Measurements from ENCODE around the gene MRPL23.

The MRPL23 gene

DNA sequence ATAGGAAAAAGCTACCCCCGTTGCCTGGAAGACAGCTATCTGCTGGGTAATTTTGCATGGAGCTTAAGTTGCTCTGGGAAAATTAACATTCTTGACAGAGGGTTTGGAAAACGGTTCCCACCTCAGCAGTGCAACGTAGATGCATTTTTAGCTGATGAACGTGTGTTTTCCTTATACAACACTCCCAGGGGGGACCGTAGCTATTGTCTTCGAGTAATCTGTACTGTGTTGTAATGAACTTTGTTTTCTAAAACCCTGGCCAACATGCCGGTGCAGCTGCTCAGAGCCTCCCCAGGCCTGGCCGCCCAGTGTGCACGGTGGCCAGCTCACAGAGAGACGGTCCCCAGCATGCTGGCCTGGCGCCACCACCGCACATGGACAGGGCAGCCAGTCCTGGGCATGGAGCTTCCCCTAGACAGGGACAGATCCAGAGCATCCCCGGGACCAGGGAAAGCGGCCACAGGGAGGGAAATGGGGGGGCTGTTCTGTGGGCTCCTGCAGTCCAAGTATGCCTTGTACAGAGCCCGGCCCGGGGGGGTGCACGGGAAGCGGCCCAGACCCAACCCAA, 25.5 kb upstream of the MRPL23 start:
- no peak for DNase-seq

DNA sequence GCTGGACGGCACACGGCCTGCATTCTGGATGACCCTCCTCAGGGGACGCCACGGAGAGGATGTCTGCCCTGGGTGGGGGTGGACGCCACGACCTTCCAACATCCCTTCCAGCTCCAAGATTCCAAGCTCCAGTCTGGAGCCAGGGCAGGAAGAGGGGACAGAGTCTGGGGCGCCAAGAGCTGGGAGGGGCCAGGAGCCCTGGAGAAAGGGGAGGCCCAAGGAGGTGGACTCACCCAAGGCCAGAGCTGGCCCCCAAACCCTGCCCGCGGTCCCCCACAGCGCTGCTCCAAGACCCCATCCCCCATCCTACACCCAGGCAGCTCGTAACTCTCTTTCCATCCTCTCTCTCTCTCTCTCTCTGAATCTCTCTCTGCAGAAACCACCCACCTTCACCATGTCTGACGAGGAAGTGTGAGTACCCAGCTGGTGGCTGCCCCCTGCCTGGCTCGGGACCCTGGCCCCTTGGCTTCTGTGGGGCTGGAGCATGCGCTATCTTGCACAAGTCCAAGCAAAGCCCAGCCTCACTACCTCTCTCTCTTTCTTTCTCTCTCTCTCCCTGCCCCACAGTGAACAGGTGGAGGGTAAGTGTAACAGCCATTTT, 24.6 kb upstream of the MRPL23 start:
- DNase-seq: no peak

DNA sequence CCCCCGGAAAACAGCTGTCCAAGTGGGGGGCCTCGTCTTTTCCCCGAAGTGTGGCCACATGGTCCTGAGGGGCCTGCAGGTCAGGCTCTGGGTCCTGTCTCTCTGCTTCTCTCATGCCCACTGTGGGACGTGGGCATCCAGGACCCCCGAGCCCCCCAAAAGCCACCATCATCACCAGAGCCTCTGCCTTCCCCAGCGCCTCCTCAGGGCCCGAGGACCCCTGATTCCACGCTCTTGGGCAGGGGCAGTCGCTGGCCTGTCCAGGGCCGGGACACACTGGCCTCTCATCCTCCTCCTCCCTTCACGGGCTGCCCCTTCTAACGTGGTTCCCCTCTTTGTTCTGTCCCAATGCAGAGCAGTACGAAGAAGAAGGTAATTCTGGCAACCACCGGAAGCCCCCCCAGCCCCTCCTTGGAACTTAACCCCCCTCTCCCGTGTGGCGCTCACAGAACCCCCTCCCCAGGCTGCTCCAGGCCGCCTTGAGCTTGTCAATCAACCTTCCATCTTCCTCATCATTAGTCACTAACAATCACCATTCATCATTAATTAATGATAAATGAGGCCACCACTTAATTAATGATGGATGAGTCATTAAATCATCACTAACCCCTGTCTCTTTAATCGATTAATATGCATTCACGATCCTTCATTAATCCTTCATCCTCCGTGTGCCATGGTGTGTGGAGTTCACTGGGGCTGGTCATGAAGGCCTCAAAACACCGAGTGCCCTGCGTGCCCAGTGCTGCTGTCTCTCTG, 23.8 kb upstream of the MRPL23 start:
- no peak for DNase-seq

DNA sequence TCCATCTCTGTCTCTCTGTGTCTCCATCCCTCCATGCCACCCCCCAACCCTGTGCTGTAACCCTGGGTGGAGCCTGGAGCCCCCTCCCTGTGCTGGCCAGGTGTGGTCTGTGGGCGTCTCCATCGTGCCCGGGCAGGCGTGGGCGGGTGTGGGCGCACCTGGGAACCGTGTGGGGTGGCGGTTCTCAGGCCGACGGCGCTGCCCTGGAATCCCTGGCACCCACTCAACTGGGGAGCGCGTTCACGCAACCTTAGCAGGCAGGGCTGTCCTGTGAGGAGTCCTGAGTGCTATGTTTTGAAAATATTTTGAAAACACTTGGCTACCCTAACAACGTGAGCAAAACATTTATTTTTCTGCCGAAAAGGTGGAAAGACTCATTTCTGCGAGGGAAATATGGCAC, 23.0 kb upstream of the MRPL23 start:
- DNase-seq: no peak

DNA sequence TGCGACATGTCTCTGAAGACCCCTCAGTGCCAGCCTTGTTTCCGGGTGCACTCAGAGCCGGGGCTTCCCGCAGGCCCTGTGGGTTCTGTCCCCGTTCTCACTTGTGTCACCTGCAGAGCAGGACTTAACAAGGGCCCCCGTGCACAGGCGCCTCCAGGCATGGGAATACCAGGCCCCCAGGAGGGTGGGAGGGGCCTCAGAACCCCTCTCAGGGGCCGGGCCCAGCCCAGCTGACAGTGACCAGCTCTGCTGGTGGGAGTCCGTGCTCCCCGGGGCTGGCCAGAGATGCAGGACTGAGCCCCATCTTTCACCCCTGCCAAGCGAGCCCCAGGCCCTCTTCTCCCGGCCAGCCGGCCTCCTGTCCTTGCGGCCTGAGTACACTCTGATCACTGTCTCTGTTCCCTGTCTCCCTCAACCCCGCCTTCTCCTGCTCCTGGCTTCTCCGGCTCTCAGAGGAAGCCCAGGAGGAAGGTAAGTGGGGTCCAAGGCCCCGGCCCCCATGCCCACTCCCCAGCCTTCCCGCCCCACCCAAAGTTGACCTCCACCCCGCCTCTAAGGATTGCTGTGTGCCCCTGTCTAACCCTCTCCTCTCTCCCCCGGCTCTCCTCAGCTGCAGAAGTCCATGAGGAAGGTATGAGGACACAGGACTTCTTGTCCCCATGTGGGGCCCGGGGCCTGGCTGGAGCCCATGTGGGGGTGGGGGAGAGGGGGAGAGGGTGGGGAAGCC, 22.3 kb upstream of the MRPL23 start:
- DNase-seq: no peak

DNA sequence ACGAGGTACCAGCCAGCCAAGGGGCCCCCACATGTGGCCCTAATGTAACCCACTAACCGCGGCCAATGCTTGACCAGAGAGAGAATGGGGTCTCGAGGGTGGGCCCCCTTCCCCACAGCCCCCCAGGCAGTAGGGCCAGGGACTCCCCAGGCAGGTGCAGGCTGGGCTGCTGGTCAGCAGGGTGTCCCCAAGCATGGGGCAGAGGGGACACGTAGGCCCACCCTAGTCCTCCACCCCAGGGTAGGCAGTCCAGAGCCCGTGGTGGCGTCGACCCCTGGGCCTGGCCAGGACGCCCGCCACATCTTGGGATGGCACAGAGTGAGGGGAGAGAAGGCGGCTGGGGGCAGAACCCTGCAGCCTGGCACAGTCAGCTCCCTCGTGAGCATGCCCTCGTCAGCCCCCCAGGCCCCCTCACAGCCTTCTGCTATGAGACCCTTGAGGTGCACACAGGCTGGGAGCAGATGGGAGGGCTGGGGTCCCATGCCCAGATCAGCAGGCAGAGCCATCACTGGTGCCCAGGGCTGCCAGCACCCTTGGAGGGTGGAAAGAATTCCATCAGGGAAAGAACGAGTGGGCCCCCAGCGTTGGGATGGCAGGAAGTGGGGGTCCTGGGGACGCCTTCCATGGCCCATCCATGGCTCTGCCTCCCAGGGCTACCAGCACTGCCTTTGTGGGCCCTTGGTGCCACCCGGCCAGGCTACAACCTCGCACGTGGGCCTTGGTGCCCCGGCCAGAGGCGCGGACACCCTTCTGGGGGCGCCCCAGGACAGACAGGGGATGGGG, 21.6 kb upstream of the MRPL23 start:
- DNase-seq: no peak

DNA sequence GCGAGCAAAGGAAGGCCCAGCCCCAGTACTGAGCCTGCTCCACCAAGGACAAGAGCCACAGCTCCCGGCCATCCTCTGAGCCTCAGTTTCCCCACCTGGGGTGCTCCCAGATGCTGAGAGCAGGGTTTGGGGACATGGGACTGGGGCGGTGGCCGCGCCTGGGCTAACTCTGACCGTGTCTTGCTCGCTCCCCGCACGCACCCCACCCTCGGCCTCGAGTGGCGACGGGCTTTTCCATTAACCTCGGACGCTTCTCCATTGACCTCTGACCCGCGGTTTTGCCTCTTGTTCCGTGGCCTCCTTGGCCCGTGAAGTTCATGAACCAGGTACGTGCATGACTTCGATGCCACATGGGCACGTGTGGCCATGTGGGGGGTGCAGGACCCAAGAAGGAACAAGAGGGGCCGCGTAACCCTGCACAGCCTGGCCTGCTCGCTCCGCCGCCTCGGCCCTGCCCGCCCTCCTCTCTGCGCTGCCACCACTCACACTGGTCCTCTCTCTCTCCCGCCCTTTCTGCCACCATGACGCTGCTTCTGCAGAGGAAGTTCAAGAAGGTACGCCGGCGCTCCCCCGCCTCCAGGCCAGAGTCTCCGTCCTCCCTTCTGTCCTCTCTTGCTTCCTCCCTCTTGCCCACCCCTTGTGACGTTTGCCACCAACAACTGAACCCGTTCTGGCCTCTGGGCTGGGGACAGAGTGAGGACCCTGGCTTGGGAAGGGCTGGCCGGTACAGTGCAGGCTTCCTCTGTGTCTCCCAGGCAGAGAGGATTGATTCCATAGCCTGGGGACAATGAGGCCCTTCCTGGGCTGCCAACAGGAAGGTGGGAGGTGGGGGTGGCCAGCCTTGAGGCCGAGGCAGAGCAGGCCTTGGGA, 20.7 kb upstream of the MRPL23 start:
- no peak for DNase-seq

DNA sequence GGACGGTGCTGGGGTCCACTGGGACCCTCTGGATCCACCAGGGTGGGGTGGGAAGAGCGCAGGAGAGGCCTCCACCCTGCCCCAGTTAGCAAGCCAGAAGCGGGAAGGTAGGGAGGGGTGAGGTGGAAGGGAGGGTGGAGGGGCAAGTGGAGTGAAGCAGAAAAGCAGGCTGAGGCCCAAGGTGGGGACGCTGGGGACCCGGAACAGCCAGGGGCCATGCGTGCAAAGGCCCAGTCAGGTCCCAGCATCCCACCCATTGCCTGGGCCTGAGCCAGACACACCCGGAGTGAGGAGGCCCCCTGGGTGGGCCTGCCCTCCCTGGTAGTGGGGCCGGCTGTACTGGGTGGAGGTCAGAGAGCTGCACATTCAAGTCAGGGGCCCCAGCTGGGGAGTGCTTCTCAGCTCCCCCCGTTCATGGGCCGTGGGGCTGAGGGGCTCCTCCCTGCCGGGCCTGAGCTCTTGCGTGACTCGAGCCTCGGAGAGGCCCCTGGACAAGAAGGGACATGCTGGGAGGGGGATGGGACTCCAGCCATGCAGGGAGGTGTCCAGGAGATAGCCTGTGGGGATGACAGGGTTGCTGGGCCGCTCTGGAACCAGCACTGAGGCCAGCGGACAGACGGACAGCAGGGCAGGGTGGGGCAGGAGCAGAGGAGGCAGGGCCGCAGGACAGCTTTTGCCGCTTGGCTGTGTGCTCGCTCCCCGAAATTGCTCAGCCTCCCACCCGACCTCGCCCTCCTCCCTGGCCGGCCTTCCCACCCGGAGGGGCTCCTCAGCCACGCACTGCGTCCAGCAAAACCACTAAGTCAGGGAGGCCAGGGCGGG, 19.9 kb upstream of the MRPL23 start:
- no peak for DNase-seq

DNA sequence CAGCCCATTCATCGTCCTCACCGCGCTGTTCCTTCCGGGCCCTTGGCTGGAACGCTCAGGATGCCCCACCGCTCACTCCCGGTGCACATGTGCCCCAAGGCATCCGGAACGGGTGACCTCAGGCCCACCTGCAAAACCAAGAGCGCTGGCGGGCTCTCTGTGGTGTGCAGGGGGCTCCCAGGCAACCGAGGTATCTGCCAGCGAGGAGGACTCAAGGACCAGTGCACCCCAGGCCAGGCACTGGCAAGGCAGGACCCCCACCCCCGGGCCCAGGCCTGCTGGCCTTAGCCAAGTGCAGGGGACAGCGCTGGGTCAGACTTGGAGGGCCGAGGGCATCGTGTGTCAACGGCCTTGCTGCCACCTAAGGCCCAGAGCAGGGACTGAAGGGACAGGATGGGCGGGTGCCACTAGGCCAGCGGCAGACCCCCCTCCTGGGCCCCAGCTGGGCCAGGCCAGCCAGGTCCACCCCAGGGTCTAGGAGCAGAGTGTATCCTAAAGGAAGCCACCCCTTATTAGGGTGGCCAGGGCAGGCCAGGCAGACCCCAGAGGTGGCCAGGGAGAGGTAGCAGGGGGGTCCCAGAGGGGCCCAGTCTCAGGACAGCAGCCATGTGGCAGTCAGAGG, 19.2 kb upstream of the MRPL23 start:
- no peak for DNase-seq

DNA sequence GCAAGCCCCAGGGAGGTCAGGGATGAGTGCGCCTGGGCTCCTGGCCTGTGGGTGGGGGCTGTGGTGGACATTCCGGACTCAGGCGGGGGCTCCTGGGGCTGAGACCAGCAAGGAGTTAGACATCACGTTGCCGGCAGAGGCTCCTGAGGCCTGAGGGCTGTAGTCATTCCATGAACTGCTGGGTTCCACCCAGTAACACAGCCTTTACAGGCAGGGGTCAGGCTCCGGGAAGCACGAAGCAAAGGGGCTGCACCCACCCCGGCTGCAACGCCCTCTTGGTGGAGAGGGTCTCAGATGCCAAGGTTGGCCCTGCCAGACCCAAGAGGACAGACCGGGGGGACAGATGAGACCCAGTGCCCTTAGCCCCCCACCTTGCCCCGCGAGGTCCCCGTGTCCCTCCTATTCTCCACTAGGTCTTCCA, 18.7 kb upstream of the MRPL23 start:
- DNase-seq: no peak

DNA sequence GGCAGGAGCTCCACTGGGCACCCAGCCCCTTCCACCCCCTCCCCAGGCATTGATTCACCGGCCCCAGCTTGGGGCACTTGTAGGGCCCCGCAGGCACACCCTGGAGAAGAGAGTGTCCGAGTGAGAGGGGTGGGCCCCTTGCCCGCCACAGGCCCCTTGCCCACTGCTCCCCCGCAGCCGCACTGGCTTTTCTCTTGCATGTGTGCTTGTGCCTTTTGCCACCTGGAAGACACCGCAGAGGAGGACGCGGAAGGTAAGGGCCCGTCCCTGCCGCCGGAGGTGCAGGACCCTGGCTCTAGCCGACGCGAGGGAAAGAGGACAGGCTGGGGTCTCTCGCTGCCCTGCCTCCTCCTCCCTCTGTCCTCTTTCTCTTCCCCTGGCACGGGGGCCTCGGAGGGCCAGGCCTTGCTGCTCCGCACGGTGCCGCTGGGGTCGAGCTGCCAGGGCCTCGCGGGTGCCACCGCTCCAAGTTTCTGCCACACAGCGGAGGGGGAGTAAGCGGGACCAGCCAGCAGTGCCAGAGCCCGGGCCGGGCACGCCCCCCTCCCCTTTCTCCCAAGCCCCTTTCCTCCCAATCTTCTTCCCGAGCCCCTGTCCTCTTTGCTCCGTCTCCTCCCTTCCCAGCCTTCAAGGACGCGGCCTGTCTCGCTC, 18.1 kb upstream of the MRPL23 start:
- no peak for DNase-seq

DNA sequence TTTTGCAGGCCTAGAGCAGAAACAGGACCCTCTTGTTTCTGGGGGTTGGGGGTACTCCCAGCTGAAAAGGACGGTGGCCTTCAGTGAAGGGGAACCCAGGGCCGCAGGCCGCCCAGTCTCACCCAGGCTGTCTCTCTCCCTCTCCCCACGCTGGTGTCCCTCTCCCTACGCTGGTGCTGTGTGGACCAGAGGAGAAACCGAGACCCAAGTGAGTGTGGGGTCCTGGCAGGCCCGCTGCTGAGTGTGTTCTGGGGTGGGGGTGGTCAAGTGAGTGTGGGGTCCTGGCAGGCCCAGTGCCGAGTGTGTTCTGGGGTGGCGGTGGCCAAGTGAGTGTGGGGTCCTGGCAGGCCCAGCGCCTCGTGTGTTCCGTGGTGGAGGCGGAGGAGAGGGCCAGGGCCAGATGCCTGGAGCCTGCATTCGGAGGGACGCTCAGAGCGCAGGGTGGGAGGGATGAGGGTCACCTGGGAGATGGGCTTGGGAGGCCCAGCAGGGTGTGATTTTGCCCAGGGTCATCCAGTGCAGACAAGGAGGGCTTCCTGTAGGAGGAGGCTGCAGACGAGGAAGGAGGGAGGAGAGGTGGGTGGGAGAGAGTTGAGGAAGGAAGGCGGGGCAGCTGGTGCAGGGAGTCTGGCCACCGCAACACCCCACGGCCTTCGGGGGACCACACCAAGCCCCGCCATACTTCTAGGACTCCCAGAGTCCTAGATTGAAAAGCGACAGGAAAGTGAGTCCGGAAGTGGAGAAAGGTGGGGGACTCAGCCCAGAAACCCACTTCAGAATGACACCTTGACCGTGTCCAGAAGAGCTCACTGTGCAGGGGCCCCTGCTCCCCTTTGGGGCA, 17.3 kb upstream of the MRPL23 start:
- no peak for DNase-seq

DNA sequence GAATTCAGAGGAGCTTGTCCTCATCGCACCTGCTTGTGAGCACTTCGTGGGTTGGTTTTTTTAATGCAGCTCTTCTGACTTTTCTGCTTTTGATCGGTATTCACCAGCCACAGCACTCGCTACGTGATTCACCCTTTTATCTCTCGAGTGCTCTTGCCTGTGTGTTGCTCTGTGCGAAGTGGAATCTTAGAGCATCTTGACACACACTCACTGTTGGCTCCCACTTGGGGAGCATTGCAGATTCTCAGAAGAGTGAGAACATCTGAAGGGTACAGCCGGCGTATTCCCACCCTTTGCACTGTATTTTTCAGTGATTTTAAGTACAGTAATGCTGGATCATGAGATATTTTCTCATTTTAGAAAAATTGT, 16.7 kb upstream of the MRPL23 start:
- no peak for DNase-seq

DNA sequence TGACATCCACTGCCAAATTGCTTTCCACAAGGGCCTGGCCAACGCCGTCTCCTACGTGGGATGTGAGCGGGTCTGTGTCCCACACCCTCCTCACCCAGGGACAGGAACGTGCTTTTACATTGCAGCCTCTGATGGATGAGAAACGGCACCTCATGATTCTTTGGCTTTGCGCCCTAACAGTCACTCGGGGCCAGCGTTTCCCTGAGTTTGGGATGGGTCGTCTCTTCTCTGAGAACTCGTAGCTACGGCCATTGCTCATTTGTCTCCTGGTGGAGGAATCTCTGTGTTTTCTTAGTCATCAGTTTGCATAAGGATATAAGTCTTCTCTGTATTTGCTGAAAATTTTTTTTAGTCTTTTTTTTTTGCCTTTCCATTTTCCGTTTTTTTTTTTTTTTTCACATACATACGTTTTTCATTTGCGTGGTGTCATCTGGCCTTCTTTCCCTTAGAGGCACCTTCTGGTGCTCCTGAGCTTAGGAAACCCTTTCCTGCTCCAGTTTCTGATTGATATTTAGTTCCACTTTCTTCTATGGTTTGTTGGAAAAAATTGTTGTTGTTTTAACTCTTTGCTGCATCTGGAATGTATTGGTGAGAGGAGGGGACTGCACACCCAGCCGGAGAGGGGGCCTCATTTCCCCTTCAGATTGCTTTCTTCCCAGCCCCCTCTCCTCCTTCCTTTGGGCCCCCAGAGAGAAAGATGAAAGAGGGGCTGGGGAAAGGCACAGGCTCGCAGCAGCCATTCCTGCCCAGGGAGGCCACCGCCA, 15.6 kb upstream of the MRPL23 start:
- no peak for DNase-seq

DNA sequence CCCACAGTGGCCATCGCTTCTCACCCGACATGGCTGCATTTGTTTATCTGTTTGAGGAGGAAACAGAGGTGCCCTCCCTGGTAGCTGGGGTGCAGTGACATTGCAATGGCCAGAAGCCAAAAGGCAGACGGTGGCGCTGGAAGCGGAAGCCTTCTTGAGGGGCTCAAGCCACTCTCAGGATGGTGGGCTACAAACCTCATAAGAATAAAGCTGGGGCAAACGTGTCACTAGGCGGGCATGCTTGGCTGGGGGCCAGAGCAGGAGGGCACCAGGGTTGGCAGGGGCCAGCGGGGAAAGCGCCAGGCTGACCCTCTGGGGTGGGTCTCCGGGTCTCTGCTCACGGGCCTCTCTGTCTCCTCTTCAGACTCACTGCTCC, 15.0 kb upstream of the MRPL23 start:
- DNase-seq: no peak

DNA sequence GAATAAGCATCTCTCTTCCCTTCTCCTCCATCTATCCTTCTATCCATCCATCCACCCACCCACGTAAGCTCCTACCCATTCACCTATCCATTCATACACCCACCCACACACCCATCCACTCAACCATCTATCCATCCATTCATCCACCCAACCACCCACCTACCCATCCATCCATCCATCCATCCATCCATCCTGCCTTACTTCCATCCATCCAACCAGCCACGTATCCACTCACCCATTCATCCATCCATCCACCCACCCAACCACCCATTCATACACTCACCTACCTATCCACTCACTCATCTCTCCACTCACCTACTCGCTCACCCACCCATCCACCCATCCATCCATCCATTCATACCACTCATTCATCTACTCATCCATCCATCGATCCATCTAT, 14.5 kb upstream of the MRPL23 start:
- DNase-seq: no peak

DNA sequence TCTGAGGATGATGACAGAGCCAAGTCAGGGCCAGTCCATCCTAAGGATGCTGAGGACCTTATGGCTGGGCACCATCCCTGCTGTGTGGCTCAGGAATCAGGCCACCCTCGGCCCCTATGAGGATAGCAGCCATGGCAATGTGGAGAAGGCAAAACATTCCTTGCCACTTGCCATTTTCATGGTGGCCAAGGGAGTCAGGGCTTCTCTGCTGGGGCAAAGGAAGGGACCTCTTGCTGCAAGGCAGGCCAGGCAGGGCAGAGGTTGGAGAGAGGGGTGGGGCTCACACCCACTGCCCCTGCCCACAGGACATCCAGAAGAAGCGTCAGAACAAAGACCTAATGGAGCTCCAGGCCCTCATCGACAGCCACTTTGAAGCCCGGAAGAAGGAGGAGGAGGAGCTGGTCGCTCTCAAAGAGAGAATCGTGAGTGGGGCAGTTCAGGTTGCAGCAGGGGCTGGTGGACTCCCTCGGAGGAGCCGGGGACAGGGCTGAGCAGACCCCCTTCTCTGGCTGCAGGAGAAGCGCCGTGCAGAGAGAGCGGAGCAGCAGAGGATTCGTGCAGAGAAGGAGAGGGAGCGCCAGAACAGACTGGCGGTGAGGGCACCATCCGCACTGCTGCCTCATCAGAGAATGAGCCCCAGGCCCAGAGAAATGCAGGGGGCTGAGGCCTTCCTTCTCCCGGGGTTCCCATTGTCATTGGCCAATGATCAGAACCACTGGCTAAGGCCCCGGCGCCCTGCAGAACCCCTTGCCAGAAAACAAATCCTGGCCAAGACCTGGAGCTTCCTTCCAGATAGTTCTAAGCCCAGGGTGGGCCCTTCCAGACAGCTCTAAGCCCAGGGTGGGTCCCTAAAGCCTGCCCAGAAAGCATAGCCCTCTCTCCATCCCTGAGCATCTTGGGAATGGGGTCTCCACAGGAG, 13.5 kb upstream of the MRPL23 start:
- DNase-seq: no peak
